Esophagus squamous epithelium (tissue), 4 donors: ENCODE data around the gene PXT1.

ENCODE experiments used
- CTCF ChIP-seq, 6 experiments: fragments of 450-650 bp in 4 of 6; fragments of 200-600 bp in 2 of 6; sonication (generic) in 2 of 6; IDR thresholded peaks; one replicate each; pipeline ENCODE4 v1.5.1; 2016 to 2019; ENCODE audit warnings: antibody characterized with exemption in 6 of 6, mild to moderate bottlenecking in 4 of 6, moderate library complexity in 4 of 6
- POLR2A ChIP-seq, 4 donors: fragments of 450-650 bp; IDR thresholded peaks; one replicate each; pipeline ENCODE4 v1.6.1; 2017; ENCODE audit warnings: antibody characterized with exemption in 4 of 4, mild to moderate bottlenecking in 4 of 4, moderate library complexity in 3 of 4

- TF ChIP-seq POLR2A (IDR thresholded peaks at IDR 0.05) (no peak), CTCF (IDR thresholded peaks at IDR 0.05) (no peak)
Observed at GRCh38 chr6:36431197-36431596, 11.5 kb downstream of the PXT1 start.
